ENCODE data around the gene SCN1B. TPM values are rescaled to one million over a fixed set of nuclear protein-coding genes. Genes with fewer than 3 reads are reported as not detected.

Gene SCN1B
- 1 to 10 TPM in 2 of 3 donors, under 1 TPM in 1; 0.94 to 1.5 (median 1.1) TPM for total RNA-seq
- total RNA-seq (2013), result 1.0 TPM

DNA sequence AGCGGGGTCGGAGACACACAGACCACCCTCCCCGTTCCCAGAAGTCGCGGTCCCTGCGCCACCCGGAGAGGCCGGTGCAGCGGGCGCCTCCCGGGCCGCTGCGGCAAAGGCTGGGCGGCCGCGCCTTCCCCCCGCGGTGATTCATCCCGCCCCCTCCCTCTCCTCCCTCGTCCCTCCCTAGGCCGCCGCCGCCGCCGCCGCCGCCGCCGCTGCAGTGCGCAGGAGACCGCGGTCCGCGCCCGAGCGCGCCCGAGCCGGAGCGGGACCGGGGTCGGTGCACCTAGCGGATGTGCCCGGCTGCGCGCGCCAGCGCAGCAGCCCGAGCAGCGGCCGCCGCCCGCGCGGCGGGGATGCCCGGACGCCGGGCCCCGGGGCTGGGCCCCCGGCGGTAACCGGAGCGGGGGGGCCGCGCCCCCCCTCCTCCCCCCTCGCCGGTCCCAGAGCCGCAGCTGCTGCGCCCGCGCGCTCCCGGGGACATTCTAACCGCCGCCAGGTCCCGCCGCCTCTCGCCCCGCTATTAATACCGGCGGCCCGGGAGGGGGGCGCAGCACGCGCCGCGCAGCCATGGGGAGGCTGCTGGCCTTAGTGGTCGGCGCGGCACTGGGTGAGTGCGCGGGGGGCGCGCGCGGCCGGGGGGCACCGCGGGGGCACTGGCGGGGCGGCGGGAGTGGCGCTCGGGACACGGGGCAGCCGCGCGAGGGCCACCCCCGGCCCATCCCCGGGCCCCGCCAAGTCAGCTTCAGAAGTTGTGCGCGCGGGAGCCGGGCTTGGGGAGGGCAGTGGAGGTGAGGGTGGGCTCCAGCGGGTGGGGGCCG is at the start of gene SCN1B:
Gene SCN1B (plus strand): TSS at position 214 of the 815 bp plus-strand sequence. CDS start 351 bp downstream, at position 565.
- H3K36me3 ChIP-seq (ENCODE audit: control insufficient read depth, insufficient read depth, low read length), result peaks cover 10% of the 10 kb centered on the region
- H3K9me3 Mint-ChIP-seq, result no peaks in the 10 kb centered on the region
- peak within 1 kb of the TSS; percentile 79 for H3K4me3 Mint-ChIP-seq
- peaks cover 11 to 24% of the 10 kb centered on the region in 2 donors for H3K4me1 Mint-ChIP-seq
- H3K36me3 Mint-ChIP-seq, result no peaks in the 10 kb centered on the region
- under 1% methylated on average over 114 of the region's 118 CpGs for WGBS (ENCODE audit: insufficient coverage)
- H3K27me3 Mint-ChIP-seq (ENCODE audit: low read depth in 2 of 2), result peaks cover 15 to 16% of the 10 kb centered on the region in 2 donors
- DNase-seq (peak in 1 of 2 donors; percentile 69), ATAC-seq (peak; percentile 59 to 79 (median 78))
- H3K4me3 ChIP-seq (ENCODE audit: low read length), result no peak within 1 kb of the TSS
- H3K4me1 ChIP-seq (ENCODE audit: control insufficient read depth, insufficient read depth, low read length), result peaks cover 14% of the 10 kb centered on the region
- TF ChIP-seq, protein P1, sequence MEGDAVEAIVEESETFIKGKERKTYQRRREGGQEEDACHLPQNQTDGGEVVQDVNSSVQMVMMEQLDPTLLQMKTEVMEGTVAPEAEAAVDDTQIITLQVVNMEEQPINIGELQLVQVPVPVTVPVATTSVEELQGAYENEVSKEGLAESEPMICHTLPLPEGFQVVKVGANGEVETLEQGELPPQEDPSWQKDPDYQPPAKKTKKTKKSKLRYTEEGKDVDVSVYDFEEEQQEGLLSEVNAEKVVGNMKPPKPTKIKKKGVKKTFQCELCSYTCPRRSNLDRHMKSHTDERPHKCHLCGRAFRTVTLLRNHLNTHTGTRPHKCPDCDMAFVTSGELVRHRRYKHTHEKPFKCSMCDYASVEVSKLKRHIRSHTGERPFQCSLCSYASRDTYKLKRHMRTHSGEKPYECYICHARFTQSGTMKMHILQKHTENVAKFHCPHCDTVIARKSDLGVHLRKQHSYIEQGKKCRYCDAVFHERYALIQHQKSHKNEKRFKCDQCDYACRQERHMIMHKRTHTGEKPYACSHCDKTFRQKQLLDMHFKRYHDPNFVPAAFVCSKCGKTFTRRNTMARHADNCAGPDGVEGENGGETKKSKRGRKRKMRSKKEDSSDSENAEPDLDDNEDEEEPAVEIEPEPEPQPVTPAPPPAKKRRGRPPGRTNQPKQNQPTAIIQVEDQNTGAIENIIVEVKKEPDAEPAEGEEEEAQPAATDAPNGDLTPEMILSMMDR (IDR thresholded peaks at IDR 0.05), result no peak
- H3K9me3 ChIP-seq (ENCODE audit: control insufficient read depth, insufficient read depth, low read length), result no peaks in the 10 kb centered on the region
- no peak within 1 kb of the TSS for H3K27ac Mint-ChIP-seq
- no peak within 1 kb of the TSS for H3K27ac ChIP-seq (ENCODE audit: low read length)
- peaks cover 16% of the 10 kb centered on the region for H3K27me3 ChIP-seq (ENCODE audit: control insufficient read depth, insufficient read depth, low read length)
- intact Hi-C loops (cut with micrococcal nuclease), result no loop called here

DNA sequence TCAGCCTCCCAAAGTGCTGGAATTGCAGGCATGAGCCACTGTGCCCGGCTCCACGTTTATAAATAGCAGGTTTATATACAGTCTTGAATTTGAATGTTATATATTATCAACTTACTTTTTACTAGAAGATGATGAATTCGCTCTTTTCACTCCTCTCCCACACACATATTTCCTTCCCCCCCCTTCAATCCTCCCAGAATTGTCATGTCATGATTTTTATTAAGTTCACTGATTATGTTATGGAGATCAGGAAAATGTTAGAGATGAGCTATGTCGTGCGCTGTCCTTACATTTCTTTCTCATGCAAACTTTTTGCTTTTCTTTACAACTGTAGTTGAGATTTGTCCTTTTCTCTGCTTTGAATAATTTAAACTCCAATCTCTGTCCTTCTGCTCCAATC is 48.0 kb upstream of the SCN1B start:
- no peak overlapping the region for H3K27ac ChIP-seq (ENCODE audit: low read length)
- no peak overlapping the region for H3K4me3 ChIP-seq (ENCODE audit: low read length)
- no peaks in the 10 kb centered on the region for H3K9me3 ChIP-seq (ENCODE audit: control insufficient read depth, insufficient read depth, low read length)
- ATAC-seq, result no peak
- H3K27me3 Mint-ChIP-seq (ENCODE audit: low read depth in 2 of 2), result peaks cover 0 to 3% of the 10 kb centered on the region in 2 donors
- H3K4me3 Mint-ChIP-seq, result no peak overlapping the region
- TF ChIP-seq, protein P1 (IDR thresholded peaks at IDR 0.05), result no peak
- no peaks in the 10 kb centered on the region for H3K36me3 Mint-ChIP-seq
- 94% methylated on average over 2 of the region's 5 CpGs for whole genome bisulfite sequencing (ENCODE audit: insufficient coverage)
- intact Hi-C loops (cut with micrococcal nuclease), result no loop called here
- no peak overlapping the region for H3K27ac Mint-ChIP-seq
- peaks cover 12 to 18% of the 10 kb centered on the region in 2 donors for H3K4me1 Mint-ChIP-seq
- no peak for DNase-seq
- H3K27me3 ChIP-seq (ENCODE audit: control insufficient read depth, insufficient read depth, low read length), result no peaks in the 10 kb centered on the region
- no peaks in the 10 kb centered on the region for H3K9me3 Mint-ChIP-seq
- H3K36me3 ChIP-seq (ENCODE audit: control insufficient read depth, insufficient read depth, low read length), result no peaks in the 10 kb centered on the region
- H3K4me1 ChIP-seq (ENCODE audit: control insufficient read depth, insufficient read depth, low read length), result peaks cover 9% of the 10 kb centered on the region

DNA sequence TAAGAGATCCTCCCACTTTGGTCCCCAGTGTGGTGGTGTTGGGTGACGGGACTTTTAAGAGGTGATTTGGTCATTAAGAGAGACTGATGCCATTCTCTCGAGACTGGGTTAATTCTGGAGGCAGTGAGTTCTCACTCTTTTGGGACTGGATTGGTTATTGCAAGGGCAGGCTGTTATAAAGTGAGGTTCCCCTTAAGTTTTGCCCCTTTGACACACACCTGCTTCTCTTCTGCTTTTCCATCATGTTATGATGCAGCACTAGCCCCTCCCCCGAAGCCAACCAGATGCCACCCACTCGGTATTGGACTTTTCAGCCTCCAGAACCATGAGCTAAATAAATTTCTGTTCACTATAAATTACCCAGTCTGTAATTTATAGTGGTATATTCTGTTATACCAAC is 46.5 kb upstream of the SCN1B start:
- Histone ChIP-seq H3K4me3 (ENCODE audit: low read length) (no peak overlapping the region), H3K4me1 (ENCODE audit: control insufficient read depth, insufficient read depth, low read length) (peaks cover 9% of the 10 kb centered on the region), H3K9me3 (ENCODE audit: control insufficient read depth, insufficient read depth, low read length) (no peaks in the 10 kb centered on the region), H3K27me3 (ENCODE audit: control insufficient read depth, insufficient read depth, low read length) (no peaks in the 10 kb centered on the region), H3K36me3 (ENCODE audit: control insufficient read depth, insufficient read depth, low read length) (no peaks in the 10 kb centered on the region), H3K27ac (ENCODE audit: low read length) (no peak overlapping the region)
- intact Hi-C loops (cut with micrococcal nuclease), result no loop called here
- WGBS (ENCODE audit: insufficient coverage), result 85% methylated on average over 4 of the region's 4 CpGs
- TF ChIP-seq, protein P1 (IDR thresholded peaks at IDR 0.05), result no peak
- Mint-ChIP-seq H3K27me3 (ENCODE audit: low read depth in 2 of 2) (peaks cover 0 to 3% of the 10 kb centered on the region in 2 donors), H3K9me3 (no peaks in the 10 kb centered on the region), H3K4me3 (no peak overlapping the region), H3K36me3 (no peaks in the 10 kb centered on the region), H3K4me1 (peaks cover 12 to 23% of the 10 kb centered on the region in 2 donors), H3K27ac (no peak overlapping the region)
- ATAC-seq (no peak), DNase-seq (no peak)
